SU-DHL-6 (cell line): ENCODE measurements around the gene PRDM12.

Experiments
- EZH2phosphoT487 ChIP-seq: fragments of 200-600 bp; sonication (generic), shearing (Covaris generic); conservative IDR thresholded peaks from 2 replicates; pipeline ENCODE4 v1.6.1; 2018; ENCODE audit warnings: mild to moderate bottlenecking, antibody characterized with exemption, low read length, moderate library complexity, mixed read lengths
- TF ChIP-seq, protein P1 (sequence below): fragments of 200-600 bp; sonication (generic); IDR thresholded peaks from one replicate; pipeline ENCODE4 v1.5.1; 2017; ENCODE audit warnings: antibody characterized with exemption, mild to moderate bottlenecking, low read length, moderate library complexity; ENCODE audit not compliant: insufficient read depth, poor library complexity, severe bottlenecking

DNA sequence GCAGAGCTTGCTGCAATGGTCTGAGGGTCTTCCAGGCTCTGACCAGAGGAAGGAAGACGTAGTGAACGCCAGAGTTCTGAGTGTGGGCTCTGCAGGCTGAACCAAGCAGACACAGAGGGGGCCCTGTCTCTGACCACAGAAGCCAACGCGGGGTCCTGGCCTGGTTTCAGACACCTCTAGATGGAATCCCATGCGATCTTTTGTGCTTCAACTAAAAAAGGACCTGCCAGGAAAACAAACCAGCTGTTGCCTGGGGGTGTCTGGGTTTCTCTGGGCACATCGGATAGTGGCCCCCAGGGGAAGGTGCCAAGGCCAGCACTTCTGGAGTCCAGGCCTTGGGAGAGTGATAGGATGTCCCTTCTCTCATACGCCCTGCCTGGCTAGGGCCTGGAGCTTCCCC lies 12.9 kb downstream of the PRDM12 start:
- TF ChIP-seq, protein P1, sequence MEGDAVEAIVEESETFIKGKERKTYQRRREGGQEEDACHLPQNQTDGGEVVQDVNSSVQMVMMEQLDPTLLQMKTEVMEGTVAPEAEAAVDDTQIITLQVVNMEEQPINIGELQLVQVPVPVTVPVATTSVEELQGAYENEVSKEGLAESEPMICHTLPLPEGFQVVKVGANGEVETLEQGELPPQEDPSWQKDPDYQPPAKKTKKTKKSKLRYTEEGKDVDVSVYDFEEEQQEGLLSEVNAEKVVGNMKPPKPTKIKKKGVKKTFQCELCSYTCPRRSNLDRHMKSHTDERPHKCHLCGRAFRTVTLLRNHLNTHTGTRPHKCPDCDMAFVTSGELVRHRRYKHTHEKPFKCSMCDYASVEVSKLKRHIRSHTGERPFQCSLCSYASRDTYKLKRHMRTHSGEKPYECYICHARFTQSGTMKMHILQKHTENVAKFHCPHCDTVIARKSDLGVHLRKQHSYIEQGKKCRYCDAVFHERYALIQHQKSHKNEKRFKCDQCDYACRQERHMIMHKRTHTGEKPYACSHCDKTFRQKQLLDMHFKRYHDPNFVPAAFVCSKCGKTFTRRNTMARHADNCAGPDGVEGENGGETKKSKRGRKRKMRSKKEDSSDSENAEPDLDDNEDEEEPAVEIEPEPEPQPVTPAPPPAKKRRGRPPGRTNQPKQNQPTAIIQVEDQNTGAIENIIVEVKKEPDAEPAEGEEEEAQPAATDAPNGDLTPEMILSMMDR, result no peak
- TF ChIP-seq EZH2phosphoT487, result no peak
